Measurements from ENCODE around the gene TMEM218. TPM values are rescaled to one million over a fixed set of nuclear protein-coding genes. Genes with fewer than 3 reads are reported as not detected.

TMEM218 gene
- total RNA-seq, 2 donors from 2014 or later, result 17.9 to 18.2 TPM

GRCh38 chr11:125146232-125146631 is 34.8 kb upstream of the TMEM218 start:
- H3K27ac ChIP-seq (ENCODE audit: low read depth, low read length), result no peak overlapping the region
- H3K4me1 ChIP-seq (ENCODE audit: control insufficient read depth, insufficient read depth, low read length), result peaks cover under 1% of the 10 kb centered on the region
- no peaks in the 10 kb centered on the region for H3K27me3 ChIP-seq (ENCODE audit: control insufficient read depth, insufficient read depth, low read length, poor library complexity, severe bottlenecking)
- Mint-ChIP-seq H3K27me3 (ENCODE audit: insufficient read depth) (peaks cover 38% of the 10 kb centered on the region), H3K4me1 (peaks cover 14% of the 10 kb centered on the region), H3K4me3 (no peak overlapping the region), H3K9me3 (peaks cover 1% of the 10 kb centered on the region), H3K36me3 (ENCODE audit: low read depth) (no peaks in the 10 kb centered on the region), H3K27ac (no peak overlapping the region)
- no peaks in the 10 kb centered on the region for H3K36me3 ChIP-seq (ENCODE audit: control insufficient read depth, insufficient read depth, low read length)
- no peak overlapping the region for H3K4me3 ChIP-seq (ENCODE audit: low read length)
- no peak overlapping the region for H3K9ac ChIP-seq (ENCODE audit: extremely low read depth, low read length, poor library complexity, severe bottlenecking)
- WGBS, 2 experiments (ENCODE audit: insufficient coverage in 1 of 2, insufficient read length in 1 of 2), result 40 to 60% methylated on average over 1 of the region's 1 CpG
- no peaks in the 10 kb centered on the region for H3K9me3 ChIP-seq (ENCODE audit: control insufficient read depth, low read length)
- peak; percentile 71 for DNase-seq
- TF ChIP-seq CTCF (conservative IDR thresholded peaks at IDR 0.05), result no peak

- Mint-ChIP-seq H3K36me3 (ENCODE audit: low read depth) (no peaks in the 10 kb centered on the region), H3K4me3 (no peak overlapping the region), H3K27ac (no peak overlapping the region), H3K9me3 (peaks cover 1% of the 10 kb centered on the region), H3K27me3 (ENCODE audit: insufficient read depth) (peaks cover 54% of the 10 kb centered on the region), H3K4me1 (peaks cover 38% of the 10 kb centered on the region)
- peak; percentile 99 for TF ChIP-seq CTCF (conservative IDR thresholded peaks at IDR 0.05)
- peak; percentile 96 for DNase-seq
- H3K9ac ChIP-seq (ENCODE audit: extremely low read depth, low read length, poor library complexity, severe bottlenecking), result no peak overlapping the region
- no peaks in the 10 kb centered on the region for H3K9me3 ChIP-seq (ENCODE audit: control insufficient read depth, low read length)
- H3K4me1 ChIP-seq (ENCODE audit: control insufficient read depth, insufficient read depth, low read length), result peaks cover 7% of the 10 kb centered on the region
- H3K27me3 ChIP-seq (ENCODE audit: control insufficient read depth, insufficient read depth, low read length, poor library complexity, severe bottlenecking), result no peaks in the 10 kb centered on the region
- H3K4me3 ChIP-seq (ENCODE audit: low read length), result no peak overlapping the region
- H3K36me3 ChIP-seq (ENCODE audit: control insufficient read depth, insufficient read depth, low read length), result no peaks in the 10 kb centered on the region
- 23 to 39% methylated on average over 6 to 18 of the region's 18 CpGs for WGBS, 2 experiments (ENCODE audit: insufficient coverage in 1 of 2, insufficient read length in 1 of 2)
- H3K27ac ChIP-seq (ENCODE audit: low read depth, low read length), result no peak overlapping the region
These were observed 30.5 kb upstream of the TMEM218 start for GRCh38 chr11:125141686-125142535.

DNA sequence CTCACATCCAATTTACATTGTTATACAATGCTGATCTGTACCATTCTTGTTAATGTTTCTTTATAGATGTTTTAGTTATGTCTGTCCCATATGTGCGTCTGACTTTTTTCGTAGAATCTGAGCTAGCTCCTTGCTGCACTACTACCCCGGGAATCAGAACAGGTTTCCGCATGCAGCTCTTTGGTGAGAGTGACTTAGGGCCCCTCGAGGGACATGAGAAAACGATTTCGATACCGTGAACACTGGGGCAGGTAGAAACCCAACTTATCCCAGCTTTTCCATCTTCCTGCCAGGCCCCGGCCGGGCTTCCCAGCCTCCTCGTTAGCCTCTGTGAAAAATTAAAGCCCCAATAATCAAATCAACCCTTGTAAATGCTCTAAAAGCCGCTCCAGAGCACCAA is 29.8 kb upstream of the TMEM218 start:
- TF ChIP-seq CTCF (conservative IDR thresholded peaks at IDR 0.05), result no peak
- Histone ChIP-seq H3K9me3 (ENCODE audit: control insufficient read depth, low read length) (no peaks in the 10 kb centered on the region), H3K27me3 (ENCODE audit: control insufficient read depth, insufficient read depth, low read length, poor library complexity, severe bottlenecking) (no peaks in the 10 kb centered on the region), H3K27ac (ENCODE audit: low read depth, low read length) (no peak overlapping the region), H3K9ac (ENCODE audit: extremely low read depth, low read length, poor library complexity, severe bottlenecking) (no peak overlapping the region), H3K4me1 (ENCODE audit: control insufficient read depth, insufficient read depth, low read length) (peaks cover 7% of the 10 kb centered on the region), H3K4me3 (ENCODE audit: low read length) (no peak overlapping the region), H3K36me3 (ENCODE audit: control insufficient read depth, insufficient read depth, low read length) (no peaks in the 10 kb centered on the region)
- Mint-ChIP-seq H3K27me3 (ENCODE audit: insufficient read depth) (peaks cover 54% of the 10 kb centered on the region), H3K4me1 (peaks cover 30% of the 10 kb centered on the region), H3K36me3 (ENCODE audit: low read depth) (no peaks in the 10 kb centered on the region), H3K27ac (no peak overlapping the region), H3K9me3 (peaks cover under 1% of the 10 kb centered on the region), H3K4me3 (no peak overlapping the region)
- DNase-seq, result peak; percentile 61
- 40 to 50% methylated on average over 6 to 12 of the region's 12 CpGs for WGBS, 2 experiments (ENCODE audit: insufficient coverage in 1 of 2, insufficient read length in 1 of 2)

Measured in endodermal cell (in vitro differentiated cells).